ENCODE measurements around the gene OSMR. TPM values are rescaled to one million over a fixed set of nuclear protein-coding genes. Genes with fewer than 3 reads are reported as not detected.

OSMR gene
- total RNA-seq, 1 experiment from 2014 or later = 39.6 TPM

GRCh38 chr5:38940230-38940858 is 94.5 kb downstream of the OSMR start:
- no peak for DNase-seq (ENCODE audit: low read depth, low spot score)
- in situ Hi-C loops (cut with HindIII; ENCODE audit: low pct_unique_long_range_greater_than_20kb, low sequenced_read_pairs) = no loop called here

GRCh38 chr5:38941912-38942311 is 96.1 kb downstream of the OSMR start:
- no peak for DNase-seq (ENCODE audit: low read depth, low spot score)

DNA sequence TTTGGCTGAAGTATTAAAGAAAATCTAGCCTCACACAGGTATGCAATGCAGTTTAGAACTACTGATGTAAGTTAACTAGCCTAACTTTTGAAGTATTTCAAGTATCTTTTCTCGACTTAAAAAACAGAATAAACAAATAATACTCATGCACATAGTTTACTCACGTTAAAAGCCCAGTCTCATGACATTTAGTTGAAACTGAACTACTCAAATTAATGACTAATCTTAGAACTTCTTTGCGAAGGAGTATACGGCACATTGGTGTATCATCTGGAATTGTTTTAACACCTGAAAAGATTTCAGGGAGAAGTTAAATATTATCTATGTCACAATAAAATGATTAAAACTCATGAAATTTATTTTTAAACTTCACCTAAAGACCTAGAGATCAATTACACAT is 98.5 kb downstream of the OSMR start:
- in situ Hi-C loops (cut with HindIII; ENCODE audit: low pct_unique_long_range_greater_than_20kb, low sequenced_read_pairs) = no loop called here
- no peak for DNase-seq (ENCODE audit: low read depth, low spot score)

More at GRCh38 chr5:38941912-38942311, 96.1 kb downstream of the OSMR start:
- in situ Hi-C loops (cut with HindIII; ENCODE audit: low pct_unique_long_range_greater_than_20kb, low sequenced_read_pairs) = no loop called here

- in situ Hi-C loops (cut with HindIII; ENCODE audit: low pct_unique_long_range_greater_than_20kb, low sequenced_read_pairs) = no loop called here
Observed at GRCh38 chr5:38948501-38948900, 102.7 kb downstream of the OSMR start.

GRCh38 chr5:38953426-38954012 is 107.7 kb downstream of the OSMR start:
- DNase-seq (ENCODE audit: low read depth, low spot score) = no peak
- in situ Hi-C loops (cut with HindIII; ENCODE audit: low pct_unique_long_range_greater_than_20kb, low sequenced_read_pairs) = no loop called here

More at GRCh38 chr5:38948501-38948900, 102.7 kb downstream of the OSMR start:
- DNase-seq (ENCODE audit: low read depth, low spot score) = no peak

DNA sequence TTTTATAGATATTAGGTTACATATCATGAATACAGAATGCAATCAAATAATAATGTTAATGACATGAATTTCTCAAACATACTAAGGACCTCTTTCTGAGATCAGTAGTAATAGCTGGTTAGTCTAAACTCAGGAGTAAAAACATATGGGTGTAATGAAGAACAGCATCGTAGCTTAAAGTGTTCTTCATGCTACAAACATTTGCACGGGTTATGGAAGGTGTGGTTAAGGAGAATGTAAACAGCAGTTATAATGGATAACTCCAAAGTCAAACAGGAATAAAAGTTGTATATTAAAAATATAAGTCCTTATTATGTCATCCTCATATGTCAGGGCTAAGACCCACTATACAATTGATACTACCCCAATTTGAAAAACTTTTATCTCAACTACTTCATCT is 115.9 kb downstream of the OSMR start:
- in situ Hi-C loops (cut with HindIII; ENCODE audit: low pct_unique_long_range_greater_than_20kb, low sequenced_read_pairs) = no loop called here
- no peak for DNase-seq (ENCODE audit: low read depth, low spot score)

GRCh38 chr5:38968665-38969064 is 122.9 kb downstream of the OSMR start:
- in situ Hi-C loops (cut with HindIII; ENCODE audit: low pct_unique_long_range_greater_than_20kb, low sequenced_read_pairs) = no loop called here
- DNase-seq (ENCODE audit: low read depth, low spot score) = no peak

GRCh38 chr5:38978036-38978435 is 132.2 kb downstream of the OSMR start:
- DNase-seq (ENCODE audit: low read depth, low spot score) = no peak
- in situ Hi-C loops (cut with HindIII; ENCODE audit: low pct_unique_long_range_greater_than_20kb, low sequenced_read_pairs) = no loop called here

DNA sequence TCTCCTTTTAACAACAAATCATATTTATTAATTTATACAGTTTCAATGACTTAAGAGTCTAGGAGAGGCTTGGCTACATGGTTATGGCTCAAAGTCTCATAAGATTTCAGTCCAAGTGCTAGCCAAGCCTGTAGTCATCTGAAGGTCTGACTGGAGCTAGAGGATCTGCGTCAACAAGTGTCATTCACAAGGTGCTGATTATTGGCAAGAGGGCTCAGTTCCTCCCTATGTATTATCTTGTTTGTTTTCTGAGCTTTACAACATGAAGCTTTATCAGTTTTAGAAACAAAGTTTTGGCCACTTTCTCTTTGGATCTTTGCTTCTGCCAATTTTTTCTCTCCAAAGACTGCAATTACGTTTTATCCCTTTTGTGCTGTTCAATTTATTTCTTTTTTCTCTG is 133.7 kb downstream of the OSMR start:
- no peak for DNase-seq (ENCODE audit: low read depth, low spot score)
- in situ Hi-C loops (cut with HindIII; ENCODE audit: low pct_unique_long_range_greater_than_20kb, low sequenced_read_pairs) = no loop called here

Other genes starting within 250 kb of the OSMR start
- gene RICTOR, start 228.4 kb downstream of the OSMR start, total RNA-seq (2014; rRNA removed; shearing (Covaris generic)) = 32.7 and 39.4 TPM in 2 replicates

All from SK-MEL-5 (cell line).